ENCODE measurements around the gene NPC1L1.

NPC1L1 gene

GRCh38 chr7:44531421-44532380 is 9.4 kb downstream of the NPC1L1 start:
- no peak overlapping the region for H3K4me3 ChIP-seq (ENCODE audit: low read depth, low read length)
- H3K9ac ChIP-seq (ENCODE audit: low read length), result no peak overlapping the region
- H2BK12ac ChIP-seq (ENCODE audit: low read length), result no peak overlapping the region
- no peak overlapping the region for H4K12ac ChIP-seq (ENCODE audit: low read depth, low read length)
- no peak overlapping the region for H3K14ac ChIP-seq (ENCODE audit: low read length)
- H2AK5ac ChIP-seq (ENCODE audit: low read length), result no peak overlapping the region
- no peak for DNase-seq
- H3K79me2 ChIP-seq (ENCODE audit: control insufficient read depth, insufficient read depth, low read length, poor library complexity), result no peaks in the 10 kb centered on the region
- H3K9me3 ChIP-seq (ENCODE audit: insufficient read depth, low read depth, low read length), result no peaks in the 10 kb centered on the region
- H3K4ac ChIP-seq (ENCODE audit: low read depth, low read length), result no peak overlapping the region
- no peak overlapping the region for H3K23ac ChIP-seq (ENCODE audit: low read length)
- no peak overlapping the region for H3K4me2 ChIP-seq (ENCODE audit: low read length)
- no peaks in the 10 kb centered on the region for H3K79me1 ChIP-seq (ENCODE audit: low read length)
- H3K36me3 ChIP-seq (ENCODE audit: control insufficient read depth in 1 of 2, insufficient read depth in 2 of 2, low read length in 2 of 2), result no peaks in the 10 kb centered on the region
- H4K91ac ChIP-seq (ENCODE audit: low read depth, low read length), result no peak overlapping the region
- no peak overlapping the region for H4K8ac ChIP-seq (ENCODE audit: low read depth, low read length)
- no peak overlapping the region for H2BK5ac ChIP-seq (ENCODE audit: low read depth, low read length, poor library complexity)
- no peak overlapping the region for H2AFZ ChIP-seq (ENCODE audit: insufficient read depth, low read length, poor library complexity)
- WGBS (ENCODE audit: extremely low coverage, insufficient coverage, insufficient read length), result no CpG with 5 or more reads among the region's 17 CpGs
- no peaks in the 10 kb centered on the region for H3K27me3 ChIP-seq (ENCODE audit: insufficient read depth, low read length)
- H3K18ac ChIP-seq (ENCODE audit: low read length), result no peak overlapping the region
- H3K27ac ChIP-seq (ENCODE audit: low read depth, low read length), result no peak overlapping the region
- H3K4me1 ChIP-seq (ENCODE audit: control insufficient read depth in 1 of 2, insufficient read depth in 2 of 2, low read length in 2 of 2), result no peaks in the 10 kb centered on the region
- no peak overlapping the region for H2BK120ac ChIP-seq (ENCODE audit: insufficient read depth, low read length, poor library complexity)

GRCh38 chr7:44530990-44531389 is 10.1 kb downstream of the NPC1L1 start:
- Histone ChIP-seq H3K23ac (ENCODE audit: low read length) (no peak overlapping the region), H2AK5ac (ENCODE audit: low read length) (no peak overlapping the region), H2BK5ac (ENCODE audit: low read depth, low read length, poor library complexity) (no peak overlapping the region), H3K79me1 (ENCODE audit: low read length) (no peaks in the 10 kb centered on the region), H2BK12ac (ENCODE audit: low read length) (no peak overlapping the region), H3K27ac (ENCODE audit: low read depth, low read length) (no peak overlapping the region), H4K8ac (ENCODE audit: low read depth, low read length) (no peak overlapping the region), H4K91ac (ENCODE audit: low read depth, low read length) (no peak overlapping the region), H3K4me3 (ENCODE audit: low read depth, low read length) (no peak overlapping the region), H3K9ac (ENCODE audit: low read length) (no peak overlapping the region), H3K9me3 (ENCODE audit: insufficient read depth, low read depth, low read length) (no peaks in the 10 kb centered on the region), H3K4me2 (ENCODE audit: low read length) (no peak overlapping the region), H2AFZ (ENCODE audit: insufficient read depth, low read length, poor library complexity) (no peak overlapping the region), H3K14ac (ENCODE audit: low read length) (no peak overlapping the region), H4K12ac (ENCODE audit: low read depth, low read length) (no peak overlapping the region), H3K79me2 (ENCODE audit: control insufficient read depth, insufficient read depth, low read length, poor library complexity) (no peaks in the 10 kb centered on the region), H3K27me3 (ENCODE audit: insufficient read depth, low read length) (no peaks in the 10 kb centered on the region), H3K18ac (ENCODE audit: low read length) (no peak overlapping the region), H3K4ac (ENCODE audit: low read depth, low read length) (no peak overlapping the region), H2BK120ac (ENCODE audit: insufficient read depth, low read length, poor library complexity) (no peak overlapping the region), H3K36me3 (ENCODE audit: control insufficient read depth in 1 of 2, insufficient read depth in 2 of 2, low read length in 2 of 2) (no peaks in the 10 kb centered on the region), H3K4me1 (ENCODE audit: control insufficient read depth in 1 of 2, insufficient read depth in 2 of 2, low read length in 2 of 2) (no peaks in the 10 kb centered on the region)
- no peak for DNase-seq
- no CpG with 5 or more reads among the region's 10 CpGs for WGBS (ENCODE audit: extremely low coverage, insufficient coverage, insufficient read length)

- Histone ChIP-seq H3K79me1 (ENCODE audit: low read length) (no peaks in the 10 kb centered on the region), H2BK12ac (ENCODE audit: low read length) (no peak overlapping the region), H3K18ac (ENCODE audit: low read length) (no peak overlapping the region), H3K4me1 (ENCODE audit: control insufficient read depth in 1 of 2, insufficient read depth in 2 of 2, low read length in 2 of 2) (no peaks in the 10 kb centered on the region), H3K9ac (ENCODE audit: low read length) (no peak overlapping the region), H3K9me3 (ENCODE audit: insufficient read depth, low read depth, low read length) (peaks cover 4% of the 10 kb centered on the region), H4K12ac (ENCODE audit: low read depth, low read length) (no peak overlapping the region), H3K36me3 (ENCODE audit: control insufficient read depth in 1 of 2, insufficient read depth in 2 of 2, low read length in 2 of 2) (no peaks in the 10 kb centered on the region), H3K27ac (ENCODE audit: low read depth, low read length) (no peak overlapping the region), H2BK5ac (ENCODE audit: low read depth, low read length, poor library complexity) (no peak overlapping the region), H3K23ac (ENCODE audit: low read length) (no peak overlapping the region), H3K14ac (ENCODE audit: low read length) (no peak overlapping the region), H3K27me3 (ENCODE audit: insufficient read depth, low read length) (no peaks in the 10 kb centered on the region), H3K79me2 (ENCODE audit: control insufficient read depth, insufficient read depth, low read length, poor library complexity) (no peaks in the 10 kb centered on the region), H2AK5ac (ENCODE audit: low read length) (no peak overlapping the region), H3K4me2 (ENCODE audit: low read length) (no peak overlapping the region), H4K8ac (ENCODE audit: low read depth, low read length) (no peak overlapping the region), H3K4ac (ENCODE audit: low read depth, low read length) (no peak overlapping the region), H3K4me3 (ENCODE audit: low read depth, low read length) (no peak overlapping the region), H2AFZ (ENCODE audit: insufficient read depth, low read length, poor library complexity) (no peak overlapping the region), H4K91ac (ENCODE audit: low read depth, low read length) (no peak overlapping the region), H2BK120ac (ENCODE audit: insufficient read depth, low read length, poor library complexity) (no peak overlapping the region)
- WGBS (ENCODE audit: extremely low coverage, insufficient coverage, insufficient read length), result no CpG with 5 or more reads among the region's 3 CpGs
- no peak for DNase-seq
These were observed 16.2 kb downstream of the NPC1L1 start for GRCh38 chr7:44524811-44525388.

GRCh38 chr7:44522315-44522714 is 18.8 kb downstream of the NPC1L1 start:
- Histone ChIP-seq H2AFZ (ENCODE audit: insufficient read depth, low read length, poor library complexity) (no peak overlapping the region), H2AK5ac (ENCODE audit: low read length) (no peak overlapping the region), H3K4me2 (ENCODE audit: low read length) (no peak overlapping the region), H3K79me1 (ENCODE audit: low read length) (no peaks in the 10 kb centered on the region), H3K9ac (ENCODE audit: low read length) (no peak overlapping the region), H3K79me2 (ENCODE audit: control insufficient read depth, insufficient read depth, low read length, poor library complexity) (no peaks in the 10 kb centered on the region), H3K27me3 (ENCODE audit: insufficient read depth, low read length) (no peaks in the 10 kb centered on the region), H3K4ac (ENCODE audit: low read depth, low read length) (no peak overlapping the region), H3K18ac (ENCODE audit: low read length) (no peak overlapping the region), H3K27ac (ENCODE audit: low read depth, low read length) (no peak overlapping the region), H3K9me3 (ENCODE audit: insufficient read depth, low read depth, low read length) (peaks cover 5% of the 10 kb centered on the region), H3K4me1 (ENCODE audit: control insufficient read depth in 1 of 2, insufficient read depth in 2 of 2, low read length in 2 of 2) (no peaks in the 10 kb centered on the region), H4K8ac (ENCODE audit: low read depth, low read length) (no peak overlapping the region), H3K14ac (ENCODE audit: low read length) (no peak overlapping the region), H4K91ac (ENCODE audit: low read depth, low read length) (no peak overlapping the region), H3K23ac (ENCODE audit: low read length) (peak overlapping the region; percentile 93), H2BK12ac (ENCODE audit: low read length) (no peak overlapping the region), H2BK120ac (ENCODE audit: insufficient read depth, low read length, poor library complexity) (no peak overlapping the region), H3K4me3 (ENCODE audit: low read depth, low read length) (no peak overlapping the region), H3K36me3 (ENCODE audit: control insufficient read depth in 1 of 2, insufficient read depth in 2 of 2, low read length in 2 of 2) (no peaks in the 10 kb centered on the region), H4K12ac (ENCODE audit: low read depth, low read length) (no peak overlapping the region), H2BK5ac (ENCODE audit: low read depth, low read length, poor library complexity) (no peak overlapping the region)
- WGBS (ENCODE audit: extremely low coverage, insufficient coverage, insufficient read length), result no CpG with 5 or more reads among the region's 3 CpGs
- DNase-seq, result no peak

Measured in trophoblast cell (in vitro differentiated cells and primary cell).